A172 (cell line): ENCODE measurements around the gene HES4. TPM values are rescaled to one million over a fixed set of nuclear protein-coding genes. Genes with fewer than 3 reads are reported as not detected.
"Not testable (repeated sequence)": the region's sequence is repeated elsewhere in the genome, so short reads cannot be mapped to it uniquely, and the experiment has no call there.

Experiments used
- DNase-seq: peaks from one replicate; pipeline ENCODE4 v3.0.0-alpha.2; 2015; ENCODE audit warnings: low spot score
- total RNA-seq: library from RNA; depleted of rRNA; stranded (reverse); fragments of >200 nt; shearing (Covaris generic); gene quantifications from 2 replicates; pipeline ENCODE4 v1.2.3, GENCODE V29; 2014

Gene HES4
- total RNA-seq, 1 experiment from 2014 or later, result 10.0 TPM

DNA sequence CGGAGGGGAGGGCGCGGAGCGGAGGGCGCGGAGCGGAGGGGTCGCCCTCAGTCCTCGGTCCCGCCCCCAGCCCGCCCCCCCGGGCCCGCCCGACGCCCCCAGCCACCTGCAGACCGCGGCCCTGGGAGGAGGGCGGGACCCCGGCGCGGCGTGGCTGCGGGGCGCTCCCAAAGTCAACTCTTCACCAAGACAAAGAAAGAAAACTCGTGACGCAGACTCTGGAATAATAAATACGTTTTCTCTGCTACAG lies 1.2 kb downstream of the HES4 start:
- no peak for DNase-seq

DNA sequence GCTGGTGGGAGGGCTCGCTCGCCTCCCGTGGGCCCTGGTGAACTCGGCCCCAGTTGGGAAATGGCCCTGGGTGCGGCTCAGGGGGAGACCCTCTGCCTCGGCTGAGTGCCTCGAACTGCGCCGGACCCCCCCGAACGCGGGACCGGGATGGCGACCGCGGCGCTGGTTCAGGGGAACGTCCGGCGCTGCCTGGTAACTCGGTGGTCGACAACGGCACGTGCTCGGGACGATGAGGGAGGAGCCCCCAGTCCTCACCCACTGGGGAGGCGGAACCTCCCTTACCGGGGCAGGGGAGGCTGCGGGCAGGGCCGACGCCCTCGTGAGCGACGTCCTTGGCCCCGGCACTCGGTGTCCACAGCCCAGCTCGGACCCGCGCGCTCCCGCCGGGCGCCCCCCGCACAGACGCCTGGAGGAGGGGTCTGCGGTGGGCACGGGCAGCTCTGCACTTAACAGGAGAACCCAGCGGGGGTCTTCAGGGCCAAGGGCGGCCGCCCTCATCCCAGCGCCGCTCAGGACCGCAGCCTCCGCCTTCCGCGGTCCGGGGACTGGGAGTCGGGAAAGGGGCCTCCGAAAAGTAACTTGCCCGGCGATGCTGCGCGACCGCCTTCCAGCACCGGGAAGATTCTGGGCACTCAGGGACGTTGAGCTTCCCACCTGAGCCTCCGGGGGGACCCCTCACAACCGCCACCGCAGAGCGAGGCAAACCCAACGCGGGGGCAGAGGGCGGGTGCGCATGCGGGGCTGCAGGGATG lies 1.7 kb downstream of the HES4 start:
- DNase-seq, result no peak

DNA sequence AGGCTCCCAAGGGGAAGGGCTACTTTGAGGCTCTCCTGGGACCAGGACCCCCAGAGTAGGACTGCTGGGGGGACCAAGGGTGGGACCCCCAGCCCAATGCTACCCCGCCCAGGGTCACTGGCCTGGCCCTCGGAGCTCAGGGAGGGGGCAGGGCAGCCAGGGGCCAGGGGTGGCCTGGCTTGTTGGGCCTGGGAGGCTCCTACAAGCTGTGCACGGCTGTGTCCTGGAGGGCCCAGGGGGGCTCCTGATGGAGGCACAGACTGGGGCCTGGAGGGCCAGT lies 2.2 kb downstream of the HES4 start:
- DNase-seq, result no peak

- no peak for DNase-seq
Measured at GRCh38 chr1:996851-997712, 2.8 kb downstream of the HES4 start.

DNA sequence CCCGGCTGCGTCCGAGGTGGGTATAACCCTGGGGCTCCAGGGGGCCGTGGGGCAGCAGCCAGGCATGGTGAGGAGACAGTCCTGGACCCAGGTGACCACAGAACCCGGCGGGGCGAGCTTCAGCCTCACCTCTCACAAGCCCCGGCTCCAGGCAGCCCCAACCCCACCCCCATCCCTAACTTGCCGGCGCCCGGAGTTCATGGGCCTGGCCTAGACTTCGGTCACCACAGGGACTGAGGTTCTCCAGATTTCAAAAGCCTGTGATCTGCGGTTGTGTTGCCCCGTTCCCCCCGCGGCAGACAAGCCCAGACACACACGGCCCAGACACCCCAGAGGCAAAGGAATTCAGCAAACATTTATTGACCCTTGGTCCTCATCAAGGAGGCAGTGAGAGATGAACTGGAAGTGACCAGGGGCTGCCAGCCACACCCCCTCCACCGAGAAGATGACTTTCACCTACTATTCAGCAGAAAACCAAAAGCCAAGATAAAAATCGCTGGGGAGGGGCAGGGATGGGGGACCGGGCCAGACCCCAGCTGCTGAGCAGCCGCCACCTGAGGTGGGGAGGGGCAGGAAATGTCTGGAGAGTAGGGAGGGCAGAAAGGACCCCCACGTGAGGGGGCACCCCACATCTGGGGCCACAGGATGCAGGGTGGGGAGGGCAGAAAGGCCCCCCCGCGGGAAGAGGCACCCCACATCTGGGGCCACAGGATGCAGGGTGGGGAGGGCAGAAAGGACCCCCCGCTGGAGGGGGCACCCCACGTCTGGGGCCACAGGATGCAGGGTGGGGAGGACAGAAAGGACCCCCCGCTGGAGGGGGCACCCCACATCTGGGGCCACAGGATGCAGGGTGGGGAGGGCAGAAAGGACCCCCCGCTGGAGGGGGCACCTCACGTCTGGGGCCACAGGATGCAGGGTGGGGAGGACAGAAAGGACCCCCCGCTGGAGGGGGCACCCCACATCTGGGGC lies 3.9 kb downstream of the HES4 start:
- no peak for DNase-seq

- not testable (repeated sequence) for DNase-seq
Measured at GRCh38 chr1:994546-994945, 5.4 kb downstream of the HES4 start.

GRCh38 chr1:993379-993995 lies 6.4 kb downstream of the HES4 start:
- DNase-seq, result no peak

- DNase-seq, result no peak
Measured at GRCh38 chr1:992362-992761, 7.5 kb downstream of the HES4 start.

GRCh38 chr1:991895-992294 lies 8.0 kb downstream of the HES4 start:
- DNase-seq, result no peak

DNA sequence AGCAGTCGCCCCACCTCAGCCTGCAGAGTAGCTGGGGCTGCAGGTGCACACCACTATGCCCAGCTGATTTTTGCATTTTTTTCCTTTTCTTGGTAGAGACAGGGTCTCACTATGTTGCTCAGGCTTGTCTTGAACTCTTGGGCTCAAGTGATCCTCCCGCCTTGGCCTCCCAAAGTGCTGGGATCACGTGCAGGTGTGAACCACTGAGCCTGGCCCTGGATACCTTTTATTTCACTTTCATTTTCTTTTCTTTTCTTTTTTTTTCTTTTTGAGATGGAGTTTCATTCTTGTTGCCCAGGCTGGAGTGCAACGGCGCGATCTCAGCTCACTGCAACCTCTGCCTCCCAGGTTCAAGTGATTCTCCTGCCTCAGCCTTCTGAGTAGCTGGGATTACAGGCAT lies 8.6 kb downstream of the HES4 start:
- DNase-seq, result not testable (repeated sequence)

DNA sequence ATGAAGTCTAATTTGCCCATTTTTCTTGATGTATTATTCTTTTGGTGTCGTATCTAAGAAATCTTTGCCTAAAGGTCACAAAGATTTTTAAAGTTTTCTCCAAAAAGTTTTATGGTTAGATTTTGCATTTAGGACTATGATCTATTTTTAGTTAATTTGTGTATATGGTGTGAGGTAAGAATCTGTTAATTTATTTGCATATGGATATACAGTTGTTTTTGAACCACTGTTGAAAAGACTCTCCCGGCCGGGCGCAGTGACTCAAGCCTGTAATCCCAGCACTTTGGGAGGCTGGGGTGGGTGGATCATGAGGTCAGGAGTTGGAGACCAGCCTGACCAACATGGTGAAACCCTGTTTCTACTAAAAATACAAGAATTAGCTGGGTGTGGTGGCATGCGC lies 11.8 kb downstream of the HES4 start:
- DNase-seq, result not testable (repeated sequence)

DNA sequence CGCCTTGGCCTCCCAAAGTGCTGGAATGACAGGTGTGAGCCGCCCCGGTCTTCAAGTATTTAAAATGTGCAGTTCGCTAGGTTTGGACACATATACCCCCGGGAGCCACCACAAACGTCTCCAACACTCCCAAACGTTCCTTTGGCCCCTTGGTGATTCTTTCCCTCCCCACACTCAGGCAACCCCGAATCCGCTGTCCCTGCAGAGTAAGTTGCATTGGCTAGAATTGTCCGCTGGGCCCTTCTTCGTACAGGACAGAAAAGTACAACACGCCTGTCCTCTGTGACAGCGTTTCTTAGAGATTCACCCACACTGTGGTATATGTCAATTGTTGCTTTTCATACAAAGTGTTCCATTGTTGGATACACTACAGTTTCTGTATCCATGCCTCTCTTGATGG lies 14.8 kb downstream of the HES4 start:
- DNase-seq, result no peak

DNA sequence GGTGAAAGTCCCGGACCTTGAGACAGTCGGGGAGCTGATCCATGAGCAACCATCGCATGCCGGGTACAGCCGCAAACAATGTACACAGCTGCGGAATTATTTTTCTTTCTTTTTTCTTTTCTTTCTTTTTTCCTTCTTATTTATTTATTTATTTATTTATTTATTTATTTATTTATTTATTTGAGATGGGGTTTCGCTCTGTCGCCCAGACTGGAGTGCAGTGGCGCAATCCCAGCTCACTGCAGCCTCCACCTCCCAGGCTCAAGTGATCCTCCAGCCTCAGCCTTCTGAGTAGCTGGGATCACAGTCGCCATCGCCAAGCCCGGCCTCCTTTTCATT lies 15.5 kb downstream of the HES4 start:
- DNase-seq, result no peak

GRCh38 chr1:983798-984475 lies 16.0 kb downstream of the HES4 start:
- no peak for DNase-seq

DNA sequence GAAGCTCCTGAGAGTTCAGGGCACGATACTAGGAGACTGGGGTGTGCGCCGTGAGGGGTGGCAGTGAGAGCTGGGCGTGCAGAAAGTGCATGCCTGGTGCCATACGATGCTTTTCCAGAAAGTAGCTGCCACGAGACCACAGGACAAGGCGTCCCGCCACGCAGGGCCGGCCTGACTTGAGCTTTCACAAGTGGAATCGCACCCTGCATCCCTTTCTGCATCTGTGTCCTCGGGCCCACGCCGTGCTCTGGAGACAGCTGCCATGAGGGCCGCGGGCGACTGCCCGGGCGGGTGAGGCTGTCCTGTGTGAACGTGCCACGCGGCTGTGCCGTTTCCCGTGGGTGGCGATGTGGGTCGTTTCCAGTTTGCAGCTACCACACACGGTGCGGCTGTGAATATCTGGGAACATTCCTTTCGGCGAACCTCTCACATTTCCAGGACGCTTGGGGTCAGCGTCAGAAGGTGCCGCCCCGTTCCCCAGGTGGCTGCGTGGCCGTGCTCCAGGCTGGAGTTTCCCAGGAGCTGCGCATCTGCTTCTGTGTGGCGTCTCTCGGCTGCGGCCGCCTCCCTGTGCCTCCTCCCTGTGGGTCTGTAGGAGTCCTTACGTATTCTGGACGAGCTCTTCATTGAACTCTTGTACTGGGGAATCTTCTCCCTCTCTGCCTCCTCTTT lies 17.0 kb downstream of the HES4 start:
- no peak for DNase-seq

GRCh38 chr1:981955-982558 lies 17.8 kb downstream of the HES4 start, which contains the start of gene PERM1:
Gene PERM1 (minus strand): TSS chr1:982093. CDS start chr1:981029, 1,064 bp downstream.
- DNase-seq, result no peak

DNA sequence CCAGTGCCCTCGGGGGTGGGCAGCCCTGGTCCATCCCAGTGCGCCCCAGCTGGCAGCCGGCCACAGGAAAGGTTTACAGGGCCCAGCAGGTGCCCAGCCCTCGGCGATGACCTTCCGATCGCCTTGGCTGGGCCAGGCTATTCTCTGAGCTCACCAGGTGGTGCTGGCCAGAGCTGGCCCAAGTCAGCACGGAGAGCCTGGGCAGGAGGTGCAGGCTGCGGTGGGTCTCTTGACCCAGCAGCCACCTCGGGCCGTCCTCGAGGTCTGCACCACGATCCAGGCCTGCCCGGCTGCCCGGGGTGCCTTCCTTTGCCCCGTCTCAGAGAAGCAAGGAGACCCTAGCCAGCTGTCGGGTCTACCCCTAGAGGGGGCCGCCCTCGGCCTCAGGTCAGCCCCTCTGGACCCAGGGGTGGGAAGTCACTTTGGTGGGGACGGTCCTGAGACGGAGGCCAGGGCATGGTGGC lies 18.4 kb downstream of the HES4 start:
- DNase-seq, result no peak

DNA sequence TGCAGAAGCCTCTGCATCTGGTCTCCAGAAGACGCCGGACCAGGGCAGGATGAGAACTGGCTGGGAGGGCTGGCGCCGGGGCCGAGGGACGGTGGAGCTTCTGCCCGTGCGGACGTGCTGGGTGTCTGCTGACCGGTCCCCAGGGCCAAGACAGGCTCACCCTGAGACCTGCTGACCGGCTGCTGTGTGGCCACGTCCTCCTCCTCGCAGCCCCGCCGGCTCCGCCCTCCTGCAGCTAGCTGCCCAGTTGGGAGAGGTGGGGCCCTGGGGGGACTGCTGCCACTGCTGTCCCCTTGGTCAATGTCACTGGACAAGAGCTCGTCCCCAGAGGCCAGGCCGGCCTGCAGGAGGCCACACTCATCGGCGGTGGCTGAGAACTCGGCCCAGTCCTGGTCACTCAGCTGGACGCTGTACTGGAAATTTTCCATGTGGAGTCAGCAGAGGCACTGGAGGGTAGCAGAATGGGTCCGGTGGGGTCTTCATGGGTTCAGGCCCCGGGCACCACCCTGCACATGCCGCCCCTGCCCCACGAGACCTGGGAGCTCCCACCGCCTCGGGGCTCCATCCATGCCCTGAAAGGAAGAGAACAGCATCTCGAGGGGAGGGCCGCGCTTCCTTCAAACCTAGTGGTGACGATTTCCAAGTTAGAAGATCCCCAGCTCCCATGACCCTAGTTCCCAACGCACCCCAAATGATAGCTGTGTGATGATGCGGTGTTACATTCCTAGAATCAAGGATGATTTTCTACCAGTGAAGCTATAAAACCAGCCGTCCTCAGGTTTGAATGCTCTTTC lies 19.1 kb downstream of the HES4 start:
- DNase-seq, result no peak

DNA sequence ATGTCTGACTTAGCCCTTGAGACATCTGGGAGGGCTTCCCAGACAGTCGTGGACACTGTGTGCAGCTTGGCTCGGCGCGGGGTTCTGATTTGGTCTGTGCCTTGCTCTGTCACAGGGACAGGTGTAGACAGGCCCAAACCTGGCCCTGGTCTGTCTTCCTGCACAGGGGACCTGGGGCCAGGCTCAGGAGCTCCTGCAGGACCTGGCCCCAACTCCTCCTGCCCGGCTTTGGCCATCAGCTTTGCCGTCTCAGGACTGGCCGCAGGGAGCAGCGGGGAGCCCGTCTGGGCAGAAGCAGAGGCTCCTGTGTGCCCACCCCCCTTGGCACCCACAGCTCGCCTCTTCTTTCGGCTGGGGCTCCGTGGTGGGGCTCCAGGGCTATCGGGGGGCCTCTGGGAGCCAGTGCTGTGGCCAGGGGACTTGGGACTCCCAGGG lies 19.7 kb downstream of the HES4 start:
- no peak for DNase-seq

DNA sequence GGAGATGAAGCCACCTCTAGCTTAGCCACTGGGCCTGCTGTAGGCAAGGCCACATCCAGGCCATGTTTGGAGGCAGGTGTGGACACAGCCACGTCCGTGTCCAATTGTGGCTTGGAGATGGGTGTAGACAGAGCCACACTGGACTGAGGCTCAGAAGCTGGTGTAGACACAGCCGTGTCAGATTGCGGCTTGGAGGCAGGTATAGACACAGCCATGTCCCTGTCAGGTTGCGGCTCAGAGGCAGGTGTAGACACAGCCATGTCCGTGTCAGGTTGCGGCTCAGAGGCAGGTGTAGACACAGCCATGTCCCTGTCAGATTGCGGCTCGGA lies 20.2 kb downstream of the HES4 start:
- no peak for DNase-seq
